Retina (tissue), 1 donor: ENCODE results near the gene KRCC1.
A peak's percentile ranks its signal among the peaks of the same experiment; 100 is the strongest.
"Not testable (repeated sequence)": the region's sequence is repeated elsewhere in the genome, so short reads cannot be mapped to it uniquely, and the experiment has no call there.

Experiments used
- DNase-seq: peaks from one replicate; pipeline ENCODE4 v3.0.0-alpha.2; 2016

The KRCC1 gene

GRCh38 chr2:88074150-88074549, 18.6 kb upstream of the KRCC1 start:
- DNase-seq: no peak

- no peak for DNase-seq
Measured at GRCh38 chr2:88071365-88071764, 15.8 kb upstream of the KRCC1 start.

GRCh38 chr2:88070055-88070454, 14.5 kb upstream of the KRCC1 start:
- no peak for DNase-seq

GRCh38 chr2:88069117-88069516, 13.5 kb upstream of the KRCC1 start:
- peak; percentile 66 for DNase-seq

GRCh38 chr2:88068044-88068443, 12.5 kb upstream of the KRCC1 start:
- no peak for DNase-seq

GRCh38 chr2:88067598-88067997, 12.0 kb upstream of the KRCC1 start, which contains the start of gene SMYD1:
SMYD1 (plus strand) TSS chr2:88067825; CDS start chr2:88067865, 40 bp downstream.
- no peak for DNase-seq

- no peak for DNase-seq
Measured at GRCh38 chr2:88067189-88067588, 11.6 kb upstream of the KRCC1 start.

- no peak for DNase-seq
Measured at GRCh38 chr2:88066543-88066942, 11.0 kb upstream of the KRCC1 start.

GRCh38 chr2:88061295-88061694, 5.7 kb upstream of the KRCC1 start:
- DNase-seq: no peak

- no peak for DNase-seq
Measured at GRCh38 chr2:88060907-88061275, 5.3 kb upstream of the KRCC1 start.

- peak; percentile 44 for DNase-seq
Measured at GRCh38 chr2:88059979-88060906, 4.7 kb upstream of the KRCC1 start.

- no peak for DNase-seq
Measured at GRCh38 chr2:88058191-88058590, 2.6 kb upstream of the KRCC1 start.

- no peak for DNase-seq
Measured at GRCh38 chr2:88057437-88057844, 1.9 kb upstream of the KRCC1 start.

GRCh38 chr2:88054782-88055370, 707 bp downstream of the KRCC1 start:
- DNase-seq: no peak

- no peak for DNase-seq
Measured at GRCh38 chr2:88053934-88054781, 1.4 kb downstream of the KRCC1 start.

- DNase-seq: no peak
Measured at GRCh38 chr2:88053296-88053695, 2.3 kb downstream of the KRCC1 start.

GRCh38 chr2:88051792-88052191, 3.8 kb downstream of the KRCC1 start:
- DNase-seq: no peak

GRCh38 chr2:88049622-88050021, 6.0 kb downstream of the KRCC1 start:
- DNase-seq: no peak

- no peak for DNase-seq
Measured at GRCh38 chr2:88048541-88048940, 7.0 kb downstream of the KRCC1 start.

- not testable (repeated sequence) for DNase-seq
Measured at GRCh38 chr2:88045561-88045960, 10.0 kb downstream of the KRCC1 start.

GRCh38 chr2:88042476-88042875, 13.1 kb downstream of the KRCC1 start:
- no peak for DNase-seq

GRCh38 chr2:88038263-88039105, 17.1 kb downstream of the KRCC1 start:
- no peak for DNase-seq
